GM18873 (cell line): ENCODE data around the gene THSD8.

ENCODE experiments used
- ATAC-seq: cut with Tn5 transposase; IDR thresholded peaks from one replicate; pipeline ENCODE4 v1.9.1; 2021; ENCODE audit warnings: mild to moderate bottlenecking, moderate library complexity, moderate number of reproducible peaks; ENCODE audit not compliant: unreplicated experiment, low FRiP score

The THSD8 gene

DNA sequence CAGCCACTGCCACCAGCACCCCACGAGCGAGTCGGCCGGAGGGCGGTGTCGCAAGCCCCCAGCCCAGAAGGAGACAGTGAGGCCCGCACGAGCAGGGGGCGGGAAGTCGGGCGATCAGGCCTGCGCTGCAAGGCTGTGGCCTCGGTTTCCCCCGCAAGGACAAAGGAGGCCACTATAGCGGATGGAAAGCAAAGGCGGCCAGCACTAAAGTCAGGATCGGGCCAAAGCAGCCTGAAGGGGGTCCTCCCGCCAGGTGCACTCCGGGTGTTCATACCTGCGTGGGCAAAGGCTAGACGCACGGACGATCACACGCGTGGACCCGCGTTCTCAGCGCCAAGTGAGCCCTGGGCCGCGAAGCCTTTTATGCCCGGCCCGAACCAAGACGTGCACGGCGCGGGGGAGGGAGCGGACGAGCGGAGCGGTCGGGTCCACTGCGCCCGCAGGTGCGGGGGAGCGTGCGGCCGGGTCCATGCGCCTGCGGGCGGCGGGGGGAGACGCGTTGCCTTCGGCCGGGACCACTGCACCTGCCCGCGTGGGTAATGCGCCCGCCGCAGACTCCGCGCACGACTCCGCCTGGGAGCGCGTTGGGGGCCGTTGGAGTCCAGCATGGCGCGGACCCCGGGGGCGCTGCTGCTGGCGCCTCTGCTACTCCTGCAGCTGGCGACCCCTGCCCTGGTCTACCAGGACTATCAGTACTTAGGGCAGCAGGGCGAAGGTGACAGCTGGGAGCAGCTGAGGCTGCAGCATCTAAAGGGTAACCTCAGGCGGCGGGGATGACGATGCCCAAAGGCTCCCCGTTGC, at the start of gene THSD8, which contains the start of gene PRDX2:
THSD8 (plus strand) TSS at position 604 of the 801 bp plus-strand sequence; CDS start at position 607, 3 bp downstream.
PRDX2 (minus strand) TSS at position 335 of the 801 bp plus-strand sequence. CDS start 539 bp downstream, outside the sequence.
- no peak for ATAC-seq

- ATAC-seq: no peak
Observed at GRCh38 chr19:12754465-12755196, 47.2 kb upstream of the THSD8 start.

- no peak for ATAC-seq
Observed at GRCh38 chr19:12756150-12756883, 45.6 kb upstream of the THSD8 start.

- ATAC-seq: no peak
Observed at GRCh38 chr19:12757544-12758274, 44.2 kb upstream of the THSD8 start.

DNA sequence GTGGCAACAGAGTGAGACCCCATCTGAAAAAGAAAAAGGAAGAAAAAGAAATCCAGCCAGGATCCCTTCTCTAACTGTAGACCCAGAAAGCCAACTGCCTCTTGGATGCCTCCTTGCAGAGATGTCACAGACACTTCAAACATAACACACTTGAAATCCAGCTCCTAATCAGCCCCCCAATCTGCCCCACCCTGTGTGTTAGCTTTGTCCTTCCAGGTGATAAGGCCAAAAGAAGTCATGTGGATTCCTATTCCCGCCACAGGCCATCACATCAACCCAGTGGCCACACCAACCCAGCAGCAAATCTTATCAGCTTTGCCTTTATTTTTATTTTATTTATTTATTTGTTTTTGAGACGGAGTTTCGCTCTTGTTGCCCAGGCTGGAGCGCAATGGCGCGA, 42.2 kb upstream of the THSD8 start:
- no peak for ATAC-seq

GRCh38 chr19:12763100-12763499, 38.8 kb upstream of the THSD8 start:
- no peak for ATAC-seq

DNA sequence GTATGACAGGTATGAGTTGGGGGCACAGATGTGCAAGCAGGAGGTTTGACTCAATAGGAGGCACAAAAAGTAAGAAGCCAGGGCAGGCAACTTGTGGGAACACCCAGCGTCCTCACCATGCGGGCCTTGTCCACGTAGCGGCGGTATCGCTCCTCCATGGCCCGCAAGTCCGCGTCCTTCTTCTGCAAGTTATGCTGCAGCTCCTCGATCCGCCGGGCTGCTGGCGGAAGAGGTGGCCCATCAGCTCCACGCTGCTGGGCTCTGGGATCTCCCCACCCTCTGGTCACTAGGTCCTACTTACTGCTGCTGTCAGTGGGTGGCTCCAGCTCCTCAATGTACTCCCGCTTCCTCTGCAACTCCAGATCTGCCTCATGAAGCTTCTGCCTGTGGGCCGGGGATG, 37.2 kb upstream of the THSD8 start:
- ATAC-seq: no peak

DNA sequence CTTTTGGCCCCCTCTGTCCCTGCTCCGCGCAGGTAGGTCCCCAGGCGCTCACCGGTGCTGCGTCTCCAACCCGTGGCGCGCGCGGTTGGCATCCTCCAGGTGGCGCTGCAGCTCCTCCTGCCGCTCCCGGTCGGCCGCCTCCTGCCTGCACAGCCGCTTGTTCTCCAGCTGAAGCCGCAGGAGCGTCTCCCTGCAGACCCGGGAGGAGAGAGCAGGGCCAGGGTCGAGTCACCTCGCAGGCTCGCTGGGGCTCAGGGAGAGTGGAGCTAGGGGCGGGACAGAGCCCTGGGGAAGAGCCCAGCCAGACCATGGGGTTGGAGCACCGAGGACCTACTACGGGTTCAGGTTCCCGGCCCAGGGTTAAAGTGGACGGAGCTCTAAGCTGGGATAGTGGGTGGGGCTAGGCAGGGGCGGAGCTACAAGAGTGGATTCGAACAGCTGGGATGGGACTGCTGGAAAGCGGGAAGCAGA, 35.8 kb upstream of the THSD8 start:
- no peak for ATAC-seq

DNA sequence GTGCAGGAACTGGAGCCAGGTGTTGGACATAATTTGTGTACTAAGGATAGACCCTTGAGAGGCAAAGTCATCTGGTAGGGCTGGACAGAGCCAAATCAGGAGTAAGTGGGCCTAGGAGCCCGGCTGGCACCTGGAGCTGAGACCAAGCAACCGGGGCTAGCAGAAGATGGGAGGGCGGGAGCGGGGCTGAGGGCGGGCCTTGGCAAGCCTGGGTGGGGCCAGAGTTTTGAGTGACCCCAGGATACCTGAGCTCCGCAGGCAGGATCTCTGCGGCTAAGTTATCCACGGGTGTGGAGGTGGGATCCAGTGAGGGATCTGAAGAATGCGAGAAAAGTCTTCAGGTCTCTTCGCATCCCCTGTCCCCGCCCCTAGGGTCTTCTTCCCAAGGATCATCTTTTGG, 34.7 kb upstream of the THSD8 start:
- ATAC-seq: no peak

- no peak for ATAC-seq
Observed at GRCh38 chr19:12767666-12768065, 34.2 kb upstream of the THSD8 start.

DNA sequence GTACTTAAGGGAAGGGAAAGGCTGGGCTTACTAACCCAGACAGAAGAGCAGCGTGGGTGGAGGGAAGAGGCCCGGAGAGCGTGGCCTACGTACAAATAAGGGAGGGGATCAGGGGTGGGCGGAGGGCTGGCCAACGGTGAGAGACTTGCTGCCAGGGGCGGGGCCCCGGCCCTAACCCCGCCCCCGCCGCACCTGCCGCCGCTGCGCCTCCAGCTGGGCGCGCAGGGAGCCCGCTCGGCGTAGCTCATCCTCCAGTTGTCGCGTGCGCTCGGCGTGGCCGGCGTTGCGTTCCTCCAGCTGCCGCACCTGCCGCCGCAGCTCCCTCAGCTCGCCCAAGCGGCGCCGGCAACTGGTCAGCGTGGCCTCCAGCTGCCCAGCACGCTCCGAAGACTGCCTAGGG, 32.2 kb upstream of the THSD8 start:
- no peak for ATAC-seq

- ATAC-seq: no peak
Observed at GRCh38 chr19:12770922-12771321, 30.9 kb upstream of the THSD8 start.

GRCh38 chr19:12772323-12772722, 29.5 kb upstream of the THSD8 start:
- ATAC-seq: no peak

DNA sequence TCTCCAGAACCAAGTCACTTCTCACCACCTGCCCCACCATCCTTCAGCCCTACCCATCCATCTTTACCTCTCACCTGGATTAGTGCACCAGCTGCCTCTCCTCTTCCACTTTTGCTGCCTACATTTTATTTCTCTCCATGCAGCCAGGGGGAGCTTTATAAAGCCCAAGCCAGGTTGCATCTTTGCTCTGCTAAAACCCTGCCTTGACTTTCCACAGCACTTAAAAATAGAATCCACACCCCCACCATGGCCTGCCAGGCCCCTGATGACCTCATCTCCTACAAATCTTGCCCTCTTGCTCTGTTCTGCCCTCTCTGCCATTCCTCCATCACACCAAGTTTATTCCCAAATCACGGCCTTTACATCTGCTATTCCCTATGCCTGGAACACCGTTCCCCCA, 28.3 kb upstream of the THSD8 start:
- no peak for ATAC-seq

DNA sequence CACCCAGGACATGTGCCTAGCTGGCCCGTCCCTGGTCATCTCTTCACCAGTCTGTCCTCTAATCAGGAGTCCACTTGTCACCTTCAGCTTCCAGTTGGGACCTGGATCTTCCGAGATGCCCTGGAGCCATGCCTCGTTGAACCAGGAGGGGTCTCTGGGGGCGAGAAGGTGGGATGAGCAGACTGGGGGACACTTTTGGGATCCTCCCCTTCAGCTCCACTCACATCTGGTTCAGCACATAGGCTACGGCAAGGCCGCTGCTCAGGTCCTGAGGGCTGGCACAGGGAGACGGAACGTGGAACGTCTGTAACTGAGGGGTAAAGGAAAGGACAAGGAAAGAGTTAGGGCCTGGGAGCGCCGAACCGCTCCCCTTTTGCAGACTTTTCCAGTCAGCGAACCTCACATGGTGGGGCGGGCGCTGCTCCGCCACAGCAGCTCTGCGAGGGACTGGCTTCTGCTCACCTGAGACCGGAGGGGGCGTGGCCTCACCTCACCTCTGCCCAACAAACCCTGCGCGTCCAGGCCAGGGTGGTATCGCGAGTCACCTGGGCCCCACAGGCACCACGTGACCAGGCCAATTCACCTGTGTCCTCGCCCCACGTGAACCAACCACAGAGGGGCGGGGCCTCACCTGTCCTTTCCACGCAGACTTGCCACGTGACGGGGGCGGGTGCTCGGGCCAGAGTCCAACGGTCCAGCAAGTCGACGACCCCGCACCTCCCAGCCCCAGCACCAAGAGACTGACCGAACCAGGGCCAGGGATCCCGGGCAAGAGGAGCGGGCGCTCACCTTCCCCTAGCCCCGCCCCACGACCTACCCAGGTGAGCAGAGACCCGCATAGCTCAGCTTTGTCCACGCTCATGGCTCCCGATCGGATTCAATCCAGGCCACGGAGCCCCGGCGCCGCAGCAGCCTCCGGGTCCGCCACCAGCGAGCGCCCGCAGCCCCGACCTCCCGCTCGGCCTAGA, 27.0 kb upstream of the THSD8 start, which contains the start of gene HOOK2:
HOOK2 (minus strand) TSS at position 965 of the 968 bp plus-strand sequence; CDS start at position 862, 103 bp downstream.
- no peak for ATAC-seq

DNA sequence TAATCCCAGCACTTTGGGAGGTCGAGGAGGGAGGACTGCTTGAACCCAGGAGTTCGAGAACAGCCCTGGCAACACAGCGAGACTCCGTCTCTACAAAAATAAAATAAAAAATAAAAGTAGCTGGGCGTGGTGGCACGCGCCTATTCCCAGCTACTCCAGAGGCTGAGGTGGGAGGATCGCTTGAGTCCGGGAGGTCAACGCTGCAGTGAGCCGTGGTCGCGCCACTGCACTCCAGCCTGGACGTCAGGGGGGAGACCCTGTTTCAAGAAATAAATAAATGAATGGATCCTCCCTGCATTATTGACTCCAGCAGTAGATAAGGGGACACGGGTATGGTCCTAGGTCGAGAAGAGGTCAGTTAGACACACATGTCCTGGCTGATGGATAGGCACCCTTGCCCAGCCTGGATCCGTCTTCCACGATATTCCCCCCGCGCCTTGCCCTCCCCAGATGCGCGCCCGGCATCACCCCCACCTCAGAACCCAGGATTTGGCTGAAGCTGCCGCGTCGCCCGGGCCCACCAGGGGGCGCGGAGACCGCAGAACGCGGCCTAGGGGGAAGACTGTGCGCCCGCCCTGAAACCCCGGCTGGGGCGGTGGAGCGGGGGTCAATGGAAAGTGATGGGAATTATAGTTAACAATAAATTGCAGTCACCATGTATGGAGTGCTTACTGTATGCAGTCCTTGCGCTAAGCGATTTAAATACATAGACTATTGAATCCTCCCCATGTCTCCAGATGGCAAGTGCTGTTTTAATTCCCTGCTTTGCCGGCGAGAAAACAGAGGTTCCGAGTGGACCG, 24.5 kb upstream of the THSD8 start:
- ATAC-seq: no peak

GRCh38 chr19:12778017-12778904, 23.6 kb upstream of the THSD8 start:
- ATAC-seq: no peak
